ENCODE results near the gene EIF1.

DNA sequence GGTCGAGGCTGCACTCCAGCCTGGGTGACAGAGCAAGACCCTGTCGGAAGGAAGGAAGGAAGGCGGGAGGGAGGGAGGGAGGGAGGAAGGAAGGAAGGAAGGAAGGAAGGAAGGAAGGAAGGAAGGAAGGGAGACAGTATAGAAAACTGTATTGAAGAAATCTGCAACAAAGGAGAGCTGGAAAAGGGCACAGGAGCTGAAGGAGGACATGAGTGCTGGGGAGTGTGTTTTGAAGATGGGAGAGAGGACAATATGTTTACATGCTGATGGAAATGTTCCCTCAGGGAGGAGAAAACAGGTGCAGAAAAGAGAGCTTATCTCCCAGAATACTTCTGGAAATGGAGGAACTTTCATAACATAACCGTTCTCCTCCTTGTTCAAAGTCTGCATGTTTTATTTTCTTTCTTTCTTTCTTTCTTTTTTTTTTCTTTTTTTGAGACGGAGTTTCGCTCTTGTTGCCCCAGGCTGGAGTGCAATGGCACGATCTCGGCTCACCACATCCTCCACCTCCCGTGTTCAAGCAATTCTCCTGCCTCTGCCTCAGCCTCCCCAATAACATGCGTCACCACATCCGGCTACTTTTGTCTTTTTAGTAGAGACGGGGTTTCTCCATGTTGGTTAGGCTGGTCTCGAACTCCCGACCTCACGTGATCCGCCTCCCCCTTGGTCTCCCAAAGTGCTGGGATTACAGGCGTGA lies 48.4 kb downstream of the EIF1 start:
- TF ChIP-seq CTCF (IDR thresholded peaks at IDR 0.05) = no peak
- no peak for TF ChIP-seq POLR2A (IDR thresholded peaks at IDR 0.05)
